Nephron (organoid): Measurements from ENCODE around the gene THADA.
A peak's percentile ranks its signal among the peaks of the same experiment; 100 is the strongest.

Source experiments
- H3K27ac Mint-ChIP-seq, 3 experiments: 2 replicates each; pipeline ENCODE4 v1.8.0; 2020; ENCODE audit warnings: mixed read lengths in 3 of 3, mild to moderate bottlenecking in 2 of 3, moderate library complexity in 1 of 3
- H3K27me3 Mint-ChIP-seq: 2 replicates; pipeline ENCODE4 v1.8.0; 2021; ENCODE audit warnings: low read depth, mild to moderate bottlenecking, moderate library complexity, mixed read lengths
- H3K36me3 Mint-ChIP-seq: 2 replicates; pipeline ENCODE4 v1.8.0; 2020; ENCODE audit warnings: low read depth, mixed read lengths
- H3K4me1 Mint-ChIP-seq: 2 replicates; pipeline ENCODE4 v1.8.0; 2020; ENCODE audit warnings: mixed read lengths
- H3K4me3 Mint-ChIP-seq, 3 experiments: 2 replicates each; pipeline ENCODE4 v1.8.0; 2020; ENCODE audit warnings: mild to moderate bottlenecking in 3 of 3, mixed read lengths in 3 of 3, moderate library complexity in 2 of 3
- H3K9me3 Mint-ChIP-seq: 2 replicates; pipeline ENCODE4 v1.8.0; 2020; ENCODE audit warnings: mixed read lengths
- TF ChIP-seq, protein P1 (sequence below), 3 experiments: fragments of 200-600 bp; sonication (generic); IDR thresholded peaks; one replicate each; pipeline ENCODE4 v1.5.0; 2021; ENCODE audit warnings: antibody characterized with exemption in 3 of 3; ENCODE audit not compliant: unreplicated experiment in 3 of 3

Gene THADA

DNA sequence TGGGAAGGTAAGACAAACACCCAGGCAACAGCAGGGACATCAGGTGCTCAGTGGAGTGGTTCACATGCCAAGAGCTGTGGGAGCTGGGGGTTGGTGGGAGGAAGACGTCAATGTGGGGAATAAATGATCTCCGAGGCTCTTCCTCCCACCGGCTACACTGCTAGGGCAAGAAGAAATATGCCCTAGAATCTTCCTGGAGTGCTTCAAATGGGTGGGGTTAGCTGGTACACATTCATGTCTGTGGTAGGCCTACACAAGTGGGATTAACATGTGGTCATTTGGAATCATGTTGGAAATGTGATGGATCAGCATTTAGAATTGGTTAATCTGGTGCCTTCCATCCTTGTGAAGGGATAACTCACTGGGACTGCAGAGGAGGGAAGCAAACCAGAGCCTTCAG lies 357.0 kb downstream of the THADA start:
- TF ChIP-seq, protein P1, sequence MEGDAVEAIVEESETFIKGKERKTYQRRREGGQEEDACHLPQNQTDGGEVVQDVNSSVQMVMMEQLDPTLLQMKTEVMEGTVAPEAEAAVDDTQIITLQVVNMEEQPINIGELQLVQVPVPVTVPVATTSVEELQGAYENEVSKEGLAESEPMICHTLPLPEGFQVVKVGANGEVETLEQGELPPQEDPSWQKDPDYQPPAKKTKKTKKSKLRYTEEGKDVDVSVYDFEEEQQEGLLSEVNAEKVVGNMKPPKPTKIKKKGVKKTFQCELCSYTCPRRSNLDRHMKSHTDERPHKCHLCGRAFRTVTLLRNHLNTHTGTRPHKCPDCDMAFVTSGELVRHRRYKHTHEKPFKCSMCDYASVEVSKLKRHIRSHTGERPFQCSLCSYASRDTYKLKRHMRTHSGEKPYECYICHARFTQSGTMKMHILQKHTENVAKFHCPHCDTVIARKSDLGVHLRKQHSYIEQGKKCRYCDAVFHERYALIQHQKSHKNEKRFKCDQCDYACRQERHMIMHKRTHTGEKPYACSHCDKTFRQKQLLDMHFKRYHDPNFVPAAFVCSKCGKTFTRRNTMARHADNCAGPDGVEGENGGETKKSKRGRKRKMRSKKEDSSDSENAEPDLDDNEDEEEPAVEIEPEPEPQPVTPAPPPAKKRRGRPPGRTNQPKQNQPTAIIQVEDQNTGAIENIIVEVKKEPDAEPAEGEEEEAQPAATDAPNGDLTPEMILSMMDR (IDR thresholded peaks at IDR 0.05; ENCODE audit: unreplicated experiment in 3 of 3) = no peak
- no peaks in the 10 kb centered on the region for H3K9me3 Mint-ChIP-seq
- peaks cover 5% of the 10 kb centered on the region for H3K36me3 Mint-ChIP-seq
- peak overlapping the region; percentile 16 to 93 (median 86) for H3K27ac Mint-ChIP-seq
- peaks cover 30% of the 10 kb centered on the region for H3K4me1 Mint-ChIP-seq
- H3K4me3 Mint-ChIP-seq = no peak overlapping the region
- no peaks in the 10 kb centered on the region for H3K27me3 Mint-ChIP-seq

DNA sequence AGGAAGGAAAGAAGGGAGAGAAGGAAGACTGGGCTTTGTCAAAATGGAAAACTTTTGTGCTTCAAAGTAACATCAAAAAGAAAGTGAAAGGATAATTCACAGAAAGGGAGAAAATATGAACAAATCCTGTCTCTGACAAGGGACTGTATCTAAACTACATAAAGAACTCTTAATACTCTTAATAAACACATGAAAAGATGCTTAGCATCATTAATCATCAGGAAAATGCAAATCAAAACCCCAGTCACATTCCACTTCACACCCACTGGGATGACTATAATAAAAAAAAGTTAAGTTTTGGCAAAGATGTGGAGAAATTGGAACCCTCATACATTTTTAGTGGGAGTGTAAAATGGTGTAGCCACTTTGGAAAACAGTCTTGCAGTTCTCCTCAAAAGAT lies 357.7 kb downstream of the THADA start:
- H3K27me3 Mint-ChIP-seq = no peaks in the 10 kb centered on the region
- TF ChIP-seq, protein P1 (IDR thresholded peaks at IDR 0.05; ENCODE audit: unreplicated experiment in 3 of 3) = no peak
- peak overlapping the region; percentile 16 to 93 (median 86) for H3K27ac Mint-ChIP-seq
- H3K4me3 Mint-ChIP-seq = peak overlapping the region in 1 of 3 experiments; percentile 43
- H3K9me3 Mint-ChIP-seq = no peaks in the 10 kb centered on the region
- H3K36me3 Mint-ChIP-seq = peaks cover 5% of the 10 kb centered on the region
- peaks cover 30% of the 10 kb centered on the region for H3K4me1 Mint-ChIP-seq

DNA sequence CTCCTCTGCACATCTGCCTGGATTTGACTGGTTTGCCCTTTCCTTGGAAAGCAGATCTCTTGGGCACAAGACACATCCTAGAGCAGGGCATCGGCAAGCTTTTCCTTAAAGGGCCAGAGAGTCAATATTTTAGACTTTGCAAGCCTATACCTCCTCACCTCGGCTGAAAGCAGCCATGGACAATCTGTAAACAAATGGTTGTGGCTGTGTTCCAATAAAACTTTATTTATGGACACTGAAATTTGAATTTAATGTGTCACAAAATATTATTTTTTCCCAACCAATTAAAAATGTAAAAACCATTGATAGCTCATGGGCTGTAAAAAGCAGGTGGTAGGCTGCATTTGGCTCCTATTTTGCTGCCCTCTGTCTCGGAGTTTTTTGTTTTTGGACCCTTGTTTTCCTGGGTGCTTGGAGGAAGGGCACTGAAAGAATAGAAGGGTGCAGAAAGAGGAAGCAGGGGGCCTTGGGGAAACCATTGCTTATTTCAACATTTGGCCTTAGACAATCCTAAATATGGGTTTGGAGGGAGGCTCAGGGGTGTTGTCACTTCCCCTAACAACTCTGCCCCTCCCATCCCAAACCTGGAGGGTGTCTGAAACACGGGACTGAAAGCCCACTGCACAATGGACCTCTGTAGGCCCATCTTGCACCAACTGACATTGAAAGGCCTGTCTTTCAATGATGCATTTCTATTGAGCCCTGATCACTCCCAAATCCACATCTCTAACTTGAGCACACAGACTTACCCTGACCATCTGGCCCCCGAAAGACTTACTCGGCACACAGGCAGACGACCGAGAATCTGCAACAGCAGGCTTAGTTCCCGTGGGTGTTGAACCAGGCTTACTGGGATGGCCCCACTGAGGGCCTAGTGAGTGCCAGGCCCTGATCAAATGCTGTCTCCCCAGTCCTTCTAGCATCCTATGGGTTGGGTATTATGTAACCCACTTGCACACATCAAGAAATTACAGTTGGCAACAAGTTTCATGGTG lies 362.3 kb downstream of the THADA start:
- H3K27ac Mint-ChIP-seq = peak overlapping the region in 2 of 3 experiments; percentile 19 to 36
- no peaks in the 10 kb centered on the region for H3K9me3 Mint-ChIP-seq
- H3K4me1 Mint-ChIP-seq = peaks cover 43% of the 10 kb centered on the region
- no peak overlapping the region for H3K4me3 Mint-ChIP-seq
- TF ChIP-seq, protein P1 (IDR thresholded peaks at IDR 0.05; ENCODE audit: unreplicated experiment in 3 of 3) = no peak
- no peaks in the 10 kb centered on the region for H3K27me3 Mint-ChIP-seq
- H3K36me3 Mint-ChIP-seq = peaks cover 14% of the 10 kb centered on the region

- Mint-ChIP-seq H3K4me1 (peaks cover 36% of the 10 kb centered on the region), H3K27ac (peak overlapping the region; percentile 85 to 91 (median 85)), H3K9me3 (no peaks in the 10 kb centered on the region), H3K4me3 (peak overlapping the region in 2 of 3 experiments; percentile 44 to 61), H3K36me3 (peaks cover 12% of the 10 kb centered on the region), H3K27me3 (no peaks in the 10 kb centered on the region)
- TF ChIP-seq, protein P1 (IDR thresholded peaks at IDR 0.05; ENCODE audit: unreplicated experiment in 3 of 3) = no peak
Observed at GRCh38 chr2:43230951-43231827, 364.6 kb downstream of the THADA start.

DNA sequence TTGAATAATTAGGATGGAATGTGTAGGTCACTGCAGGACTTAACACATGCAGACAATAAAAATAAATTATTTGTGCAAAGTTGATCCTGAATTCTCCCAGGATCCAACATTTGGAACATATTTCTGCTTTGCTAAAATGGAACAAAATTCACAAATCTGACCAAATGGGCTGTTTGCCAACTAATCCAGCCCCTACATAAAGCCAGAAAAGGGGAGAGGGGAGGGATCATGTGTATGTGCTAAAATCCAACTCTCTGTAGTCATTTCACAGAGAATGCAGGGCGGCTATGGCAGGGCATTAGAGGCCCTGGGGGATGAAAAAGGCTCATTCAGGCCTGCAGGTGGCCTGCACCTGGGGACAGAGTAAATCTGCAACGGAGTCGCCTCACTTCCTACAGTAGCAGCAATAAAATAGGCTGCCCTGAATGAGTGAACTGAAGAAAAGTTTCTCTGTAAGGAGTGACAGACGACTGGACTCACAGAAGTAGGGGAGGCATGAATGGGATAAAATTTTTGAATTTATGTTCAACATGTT lies 365.4 kb downstream of the THADA start:
- no peaks in the 10 kb centered on the region for H3K27me3 Mint-ChIP-seq
- H3K36me3 Mint-ChIP-seq = peaks cover 9% of the 10 kb centered on the region
- H3K27ac Mint-ChIP-seq = peak overlapping the region; percentile 85 to 91 (median 85)
- H3K9me3 Mint-ChIP-seq = no peaks in the 10 kb centered on the region
- H3K4me1 Mint-ChIP-seq = peaks cover 33% of the 10 kb centered on the region
- H3K4me3 Mint-ChIP-seq = peak overlapping the region in 1 of 3 experiments; percentile 8
- TF ChIP-seq, protein P1 (IDR thresholded peaks at IDR 0.05; ENCODE audit: unreplicated experiment in 3 of 3) = no peak
